NOMO-1 (cell line): ENCODE results near the gene TUBA3E.
"Not testable (repeated sequence)": the region's sequence is repeated elsewhere in the genome, so short reads cannot be mapped to it uniquely, and the experiment has no call there.

ENCODE experiments used
- DNase-seq, 2 experiments: peaks; one replicate each; lab custom pipeline; 2025; ENCODE audit not compliant: unreplicated experiment in 2 of 2; lab: John Stamatoyannopoulos, UW

The TUBA3E gene

GRCh38 chr2:130165293-130166016 is 32.8 kb downstream of the TUBA3E start:
- no peak for DNase-seq

GRCh38 chr2:130162968-130163367 is 35.3 kb downstream of the TUBA3E start:
- no peak for DNase-seq

GRCh38 chr2:130162486-130162885 is 35.8 kb downstream of the TUBA3E start:
- not testable (repeated sequence) for DNase-seq

DNA sequence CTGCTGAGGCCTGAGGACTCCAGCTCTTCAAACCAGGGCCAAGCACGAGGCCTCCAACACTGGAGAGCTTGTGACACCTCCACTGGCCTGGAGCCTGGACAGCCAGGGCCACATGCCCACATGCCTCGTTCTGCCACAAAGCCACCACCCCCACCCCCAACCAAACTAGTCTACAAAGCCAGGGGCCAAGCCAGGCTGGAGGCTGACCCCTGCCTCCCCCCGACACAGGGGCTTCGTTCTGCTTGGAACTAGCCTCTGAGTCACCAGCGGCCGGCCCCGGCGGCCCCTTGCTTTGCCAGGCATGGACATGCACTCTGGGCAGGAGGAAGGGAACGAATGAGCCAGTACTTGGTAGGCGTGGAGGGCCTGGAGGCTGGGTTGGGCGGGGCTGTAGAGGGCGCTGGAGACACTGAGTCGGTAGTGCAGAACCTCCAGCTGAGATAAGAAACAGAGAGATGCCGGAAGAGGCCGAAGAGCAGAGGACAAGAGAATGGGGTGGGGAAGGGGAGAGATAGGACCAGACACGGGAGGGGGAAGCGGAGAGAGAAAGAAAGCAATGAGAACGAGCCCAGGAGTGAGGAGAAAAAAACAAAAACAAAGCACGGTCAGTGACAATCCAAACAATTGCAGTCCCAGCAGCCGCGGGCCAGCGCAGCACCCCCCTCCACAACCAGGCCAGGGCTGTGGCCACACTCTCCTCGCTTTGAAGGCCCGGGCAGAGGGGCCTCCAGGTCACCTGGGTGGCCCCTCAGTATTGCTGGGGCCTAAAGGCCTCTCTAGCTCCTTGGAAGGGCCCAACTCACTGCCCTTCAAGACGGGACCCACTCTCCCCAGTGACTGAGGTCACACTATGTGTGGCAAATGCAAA is 37.2 kb downstream of the TUBA3E start:
- DNase-seq, result not testable (repeated sequence)

GRCh38 chr2:130160131-130160530 is 38.1 kb downstream of the TUBA3E start:
- DNase-seq, result no peak

DNA sequence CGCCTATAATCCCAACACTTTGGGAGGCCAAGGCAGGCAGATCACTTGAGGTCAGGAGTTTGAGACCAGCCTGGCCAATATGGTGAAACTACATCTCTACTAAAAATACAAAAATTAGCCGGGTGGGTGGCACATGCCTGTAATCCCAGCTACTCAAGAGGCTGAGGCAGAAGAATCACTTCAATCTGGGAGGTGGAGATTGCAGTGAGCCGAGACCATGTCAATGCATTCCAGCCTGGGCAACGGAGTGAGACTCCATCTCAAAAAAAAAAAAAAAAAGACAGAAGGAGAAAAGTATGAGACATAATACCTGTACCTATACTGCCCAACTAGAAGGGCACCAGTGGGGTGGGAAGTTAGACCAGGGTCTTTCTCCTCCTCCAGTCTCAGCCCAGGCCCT is 38.9 kb downstream of the TUBA3E start:
- DNase-seq, result not testable (repeated sequence)

DNA sequence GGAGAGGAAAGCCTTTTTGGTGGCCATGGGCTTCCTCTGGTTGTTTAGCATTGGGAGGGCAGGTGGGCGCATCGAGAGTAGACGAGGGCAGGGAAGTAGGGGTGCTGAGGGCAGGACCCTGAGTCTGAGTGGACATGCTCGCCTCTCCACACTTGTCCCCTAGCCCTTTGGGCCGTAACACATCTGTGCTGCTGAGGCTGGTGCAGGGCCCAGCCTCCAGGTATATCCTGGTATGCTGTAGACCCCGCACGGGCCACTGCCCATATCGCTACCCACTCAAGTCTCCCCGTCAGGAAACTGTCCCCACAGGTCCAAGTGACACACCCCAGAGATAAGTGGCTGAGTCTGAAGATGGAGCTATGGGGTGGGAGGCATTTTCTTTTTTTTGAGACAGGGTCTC is 39.6 kb downstream of the TUBA3E start:
- no peak for DNase-seq

DNA sequence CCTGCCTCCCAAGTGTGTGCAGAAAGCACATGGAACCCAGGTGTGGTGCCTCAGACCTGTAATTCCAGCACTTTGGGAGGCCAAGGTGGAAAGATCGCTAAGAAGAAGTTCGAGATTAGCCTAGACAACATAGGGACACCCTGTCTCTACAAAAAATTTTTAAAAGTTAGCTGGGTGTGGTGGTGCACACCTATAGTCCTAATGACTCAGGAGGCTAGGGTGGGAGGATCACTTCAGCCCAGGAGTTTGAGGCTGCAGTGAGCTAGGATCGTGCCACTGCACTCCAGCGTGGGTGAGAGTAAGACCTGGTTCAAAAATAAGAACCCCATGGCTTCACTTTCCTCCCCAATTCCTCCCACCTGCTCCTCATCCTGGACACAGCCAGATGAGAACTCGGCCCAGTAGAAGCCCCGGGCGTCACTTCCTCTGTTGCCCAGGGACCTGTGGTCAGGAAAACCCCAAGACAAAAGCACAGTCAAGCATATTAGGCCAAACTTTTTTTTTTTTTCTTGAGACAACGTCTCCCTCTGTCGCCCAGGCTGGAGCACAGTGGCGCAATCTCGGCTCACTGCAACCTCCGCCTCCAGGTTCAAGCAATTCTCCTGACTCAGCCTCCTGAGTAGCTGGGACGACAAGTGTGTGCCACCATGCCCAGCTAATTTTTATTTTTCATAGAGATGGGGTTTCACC is 40.3 kb downstream of the TUBA3E start:
- not testable (repeated sequence) for DNase-seq

GRCh38 chr2:130157354-130157753 is 40.9 kb downstream of the TUBA3E start:
- DNase-seq, result not testable (repeated sequence)

DNA sequence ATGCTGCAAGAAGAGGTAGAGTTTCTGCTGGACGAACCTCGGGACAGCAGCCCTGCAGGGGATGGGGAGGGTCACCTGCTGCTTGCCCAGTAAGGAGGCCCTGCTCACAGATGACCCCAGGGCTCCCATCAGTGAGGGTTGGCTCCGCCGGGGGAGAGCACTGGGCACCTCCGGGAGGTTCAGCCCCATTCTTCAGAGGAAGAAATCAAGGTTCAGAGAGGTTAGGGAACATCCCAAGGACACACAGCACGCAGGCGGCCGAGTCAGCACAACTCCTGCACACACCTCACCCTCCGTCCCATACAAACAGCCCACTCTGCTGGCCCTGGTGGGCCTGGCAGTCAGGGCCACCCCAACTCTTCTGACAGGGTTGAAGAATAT is 41.6 kb downstream of the TUBA3E start:
- DNase-seq, result no peak

- DNase-seq, result not testable (repeated sequence)
Observed at GRCh38 chr2:130155956-130156623, 42.1 kb downstream of the TUBA3E start.

GRCh38 chr2:130154773-130155765 is 43.2 kb downstream of the TUBA3E start:
- DNase-seq, result no peak

DNA sequence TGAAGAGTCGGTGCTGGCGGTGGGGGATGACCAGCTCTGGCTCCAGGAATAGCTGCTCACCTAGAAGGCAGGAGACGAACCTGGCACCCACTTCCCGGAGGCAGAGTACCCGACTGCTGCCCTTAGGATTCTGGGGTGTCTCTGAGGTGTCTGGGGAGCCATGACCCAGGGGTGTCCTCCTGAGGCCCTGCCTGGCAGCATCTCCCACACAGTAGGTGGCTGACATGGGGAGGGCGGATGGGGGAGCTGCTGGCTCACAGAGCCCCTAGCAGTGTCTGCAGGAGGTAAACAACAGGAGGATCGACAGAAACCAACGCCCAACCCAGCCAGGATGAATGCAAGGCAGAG is 43.8 kb downstream of the TUBA3E start:
- not testable (repeated sequence) for DNase-seq

DNA sequence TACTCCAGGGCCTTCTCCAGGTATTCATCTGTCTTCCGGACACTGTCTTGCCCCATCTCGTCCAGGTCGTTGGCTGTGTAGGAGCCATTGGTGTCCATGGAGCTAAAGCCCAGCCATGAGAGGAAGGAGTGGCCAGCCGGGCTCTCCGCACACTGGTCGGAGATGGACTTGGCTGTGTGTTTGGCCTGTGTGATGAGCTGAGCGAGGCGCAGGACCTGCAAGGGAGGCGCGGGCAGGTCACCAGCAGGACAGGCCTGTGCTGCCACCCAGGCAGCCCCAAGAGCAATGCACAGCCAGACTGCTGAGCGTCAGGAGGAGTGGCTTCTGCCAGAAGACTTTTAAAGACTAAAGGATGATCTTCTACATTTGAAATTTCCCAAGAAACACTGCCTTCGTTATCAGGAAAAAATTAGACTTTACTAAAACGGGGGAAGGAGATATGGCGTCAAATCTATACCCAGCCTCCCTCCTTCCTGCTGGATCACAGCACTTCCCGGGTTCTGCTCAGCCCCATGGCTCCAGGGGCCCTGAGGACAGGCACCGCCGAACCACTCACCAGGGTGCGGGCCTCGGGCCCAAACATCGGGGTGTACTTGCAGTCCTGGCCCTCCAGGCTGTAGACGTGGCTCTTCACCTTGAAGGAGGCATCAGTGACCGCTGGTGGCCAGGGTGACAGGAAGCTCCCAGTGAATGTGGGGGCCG is 44.4 kb downstream of the TUBA3E start:
- DNase-seq, result not testable (repeated sequence)

DNA sequence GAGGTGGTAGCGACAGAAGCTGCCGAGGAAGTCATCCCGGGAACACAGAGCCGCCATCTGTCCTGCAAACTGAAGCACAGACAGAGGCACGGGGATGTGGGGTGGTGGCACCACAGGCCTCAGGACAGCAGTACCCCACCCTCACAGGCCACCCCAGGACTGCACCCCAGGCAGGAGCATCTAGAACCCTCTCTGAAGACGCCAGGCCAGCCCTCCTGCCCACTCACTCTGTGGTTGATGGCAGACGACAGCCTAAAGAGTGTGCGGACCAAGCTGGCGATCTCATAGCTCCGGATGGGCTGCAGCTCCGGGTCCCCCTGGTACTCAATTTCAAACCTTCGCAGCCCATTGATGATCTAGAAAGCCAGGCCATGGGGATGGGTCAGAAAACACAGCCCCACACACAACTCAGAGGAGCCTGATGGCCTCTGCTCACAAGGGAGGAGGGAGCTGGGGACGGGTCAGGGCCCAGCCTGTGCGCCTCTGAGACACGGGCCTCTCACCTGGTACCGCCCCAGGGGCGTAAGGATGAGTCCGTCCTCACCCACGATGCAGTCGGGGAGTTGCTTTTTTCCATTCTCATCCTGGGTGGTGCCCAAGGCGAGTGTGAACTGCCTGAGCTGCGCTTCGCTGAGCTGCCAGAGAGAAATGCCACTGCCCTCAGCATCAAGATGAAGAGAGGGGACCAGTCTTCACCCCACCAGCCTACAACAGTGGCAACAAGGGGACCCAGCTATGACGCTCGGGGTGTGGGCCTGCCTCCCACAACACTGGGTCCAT is 45.2 kb downstream of the TUBA3E start:
- no peak for DNase-seq

GRCh38 chr2:130152136-130152815 is 46.0 kb downstream of the TUBA3E start:
- not testable (repeated sequence) for DNase-seq

- DNase-seq, result not testable (repeated sequence)
Observed at GRCh38 chr2:130151145-130151512, 47.1 kb downstream of the TUBA3E start.
